Esophagus muscularis mucosa (tissue), 4 donors: ENCODE results near the gene ZFR. TPM values are rescaled to one million over a fixed set of nuclear protein-coding genes. Genes with fewer than 3 reads are reported as not detected.
"Not testable (repeated sequence)": the region's sequence is repeated elsewhere in the genome, so short reads cannot be mapped to it uniquely, and the experiment has no call there.

Experiments
- DNase-seq: peaks from one replicate; pipeline ENCODE4 v3.0.0-alpha.2; 2017; ENCODE audit errors: extremely low spot score
- H3K27ac ChIP-seq, 4 donors: fragments of 200-600 bp; sonication (generic); replicated peaks in 1 of 4; 1 replicate in 3 of 4; 2 replicates in 1 of 4; pipeline ENCODE4 v1.5.1; 2016 to 2019; ENCODE audit warnings: mild to moderate bottlenecking in 1 of 4
- H3K27me3 ChIP-seq, 4 donors: fragments of 200-600 bp; sonication (generic); one replicate each; pipeline versions ENCODE4 v1.5.1 to v1.6.0; 2016 to 2019
- H3K36me3 ChIP-seq, 4 donors: fragments of 200-600 bp; sonication (generic); one replicate each; pipeline ENCODE4 v1.5.1; 2016 to 2019
- H3K4me1 ChIP-seq, 4 donors: fragments of 200-600 bp; sonication (generic); one replicate each; pipeline ENCODE4 v1.5.1; 2016 to 2019
- H3K4me3 ChIP-seq, 4 donors: fragments of 200-600 bp; sonication (generic); 1 replicate in 2 of 4; 2 replicates in 2 of 4; pipeline ENCODE4 v1.5.1; 2016 to 2019; ENCODE audit warnings: mild to moderate bottlenecking in 4 of 4, moderate library complexity in 1 of 4
- H3K9me3 ChIP-seq, 4 donors: fragments of 200-600 bp; sonication (generic); 1 replicate in 3 of 4; 2 replicates in 1 of 4; pipeline ENCODE4 v1.5.1; 2016 to 2019
- CTCF ChIP-seq, 3 experiments: fragments of 200-600 bp in 2 of 3; fragments of 450-650 bp in 1 of 3; sonication (generic) in 2 of 3; IDR thresholded peaks; one replicate each; pipeline ENCODE4 v1.5.1; 2017 to 2019; ENCODE audit warnings: antibody characterized with exemption in 3 of 3, mild to moderate bottlenecking in 2 of 3, moderate library complexity in 1 of 3
- EP300 ChIP-seq: sonication (generic); formaldehyde crosslinking; IDR thresholded peaks from one replicate; pipeline ENCODE4 v1.6.1; 2017; ENCODE audit warnings: antibody characterized with exemption
- POLR2A ChIP-seq: fragments of 450-650 bp; IDR thresholded peaks from one replicate; pipeline ENCODE4 v1.6.1; 2017; ENCODE audit warnings: antibody characterized with exemption, moderate library complexity, mild to moderate bottlenecking, low read depth
- POLR2AphosphoS5 ChIP-seq, 2 donors: sonication (generic); formaldehyde crosslinking; IDR thresholded peaks; one replicate each; pipeline ENCODE4 v1.6.1; 2017; ENCODE audit warnings: antibody characterized with exemption in 2 of 2
- WGBS: methylation state at CpG from one replicate; pipeline ENCODE4 v1.1.5; 2018; 5-methylcytosine and 5-hydroxymethylcytosine counted together
- intact Hi-C: fragments of 100-400 bp; cut with DNase I; formaldehyde crosslinking; loops from one replicate; pipeline ENCODE4 v1.15.1; 2023
- total RNA-seq, 4 donors: library from RNA; depleted of rRNA; stranded (reverse); fragments of >200 nt; gene quantifications; one replicate each; pipeline versions ENCODE4 v1.1.0 to v1.2.1, GENCODE V29; 2016

The ZFR gene
- total RNA-seq, 4 donors from 2014 or later = 83.2 to 106 (median 92.4) TPM

- intact Hi-C loops = no loop called here
- Histone ChIP-seq H3K4me3 (no peak overlapping the region), H3K4me1 (peaks cover 0 to 7% (median 3%) of the 10 kb centered on the region in 4 donors), H3K9me3 (no peaks in the 10 kb centered on the region), H3K27me3 (no peaks in the 10 kb centered on the region), H3K36me3 (no peaks in the 10 kb centered on the region), H3K27ac (no peak overlapping the region)
- no peak for TF ChIP-seq EP300
- no peak for TF ChIP-seq CTCF (IDR thresholded peaks at IDR 0.05)
- TF ChIP-seq POLR2A = no peak
- TF ChIP-seq POLR2AphosphoS5 (IDR thresholded peaks at IDR 0.05) = no peak
- WGBS = 92% methylated on average over 12 of the region's 12 CpGs
- no peak for DNase-seq
Measured at GRCh38 chr5:32322882-32323281, 121.7 kb downstream of the ZFR start.

- H3K9me3 ChIP-seq, H3K36me3 ChIP-seq, DNase-seq, H3K27ac ChIP-seq, H3K27me3 ChIP-seq, H3K4me1 ChIP-seq, intact Hi-C loops, H3K4me3 ChIP-seq: not testable (repeated sequence)
- 91% methylated on average over 2 of the region's 2 CpGs for WGBS
Measured at GRCh38 chr5:32321787-32322186, 122.8 kb downstream of the ZFR start.

GRCh38 chr5:32320576-32320975 is 124.0 kb downstream of the ZFR start:
- Histone ChIP-seq H3K4me3 (no peak overlapping the region), H3K9me3 (no peaks in the 10 kb centered on the region), H3K36me3 (no peaks in the 10 kb centered on the region), H3K27ac (no peak overlapping the region), H3K27me3 (no peaks in the 10 kb centered on the region), H3K4me1 (peaks cover 0 to 7% (median 3%) of the 10 kb centered on the region in 4 donors)
- peak; percentile 42 for DNase-seq
- WGBS = 94% methylated on average over 8 of the region's 10 CpGs
- TF ChIP-seq EP300 = no peak
- no peak for TF ChIP-seq POLR2A
- TF ChIP-seq POLR2AphosphoS5 (IDR thresholded peaks at IDR 0.05) = no peak
- no peak for TF ChIP-seq CTCF (IDR thresholded peaks at IDR 0.05)
- intact Hi-C loops = no loop called here

GRCh38 chr5:32319926-32320543 is 124.5 kb downstream of the ZFR start:
- WGBS = 69% methylated on average over 7 of the region's 7 CpGs
- no peaks in the 10 kb centered on the region for H3K9me3 ChIP-seq
- H3K36me3 ChIP-seq = no peaks in the 10 kb centered on the region
- H3K27ac ChIP-seq = no peak overlapping the region
- DNase-seq = peak; percentile 24
- H3K4me1 ChIP-seq = peaks cover 0 to 7% (median 2%) of the 10 kb centered on the region in 4 donors
- H3K27me3 ChIP-seq = no peaks in the 10 kb centered on the region
- intact Hi-C loops = loop anchor here (10.0 kb wide), 1 partner anchor 225 kb away; no protein-coding TSS in a partner anchor
- TF ChIP-seq EP300 (no peak), POLR2AphosphoS5 (IDR thresholded peaks at IDR 0.05) (no peak), POLR2A (no peak), CTCF (IDR thresholded peaks at IDR 0.05) (no peak)
- H3K4me3 ChIP-seq = no peak overlapping the region

GRCh38 chr5:32319392-32319791 is 125.1 kb downstream of the ZFR start:
- TF ChIP-seq POLR2AphosphoS5 (IDR thresholded peaks at IDR 0.05) (no peak), CTCF (IDR thresholded peaks at IDR 0.05) (no peak), EP300 (no peak), POLR2A (no peak)
- no peak overlapping the region for H3K4me3 ChIP-seq
- peak; percentile 81 for DNase-seq
- WGBS = 79% methylated on average over 7 of the region's 7 CpGs
- H3K27me3 ChIP-seq = no peaks in the 10 kb centered on the region
- intact Hi-C loops = loop anchor here (10.0 kb wide), 1 partner anchor 225 kb away; no protein-coding TSS in a partner anchor
- peaks cover 0 to under 1% (median 0%) of the 10 kb centered on the region in 4 donors for H3K4me1 ChIP-seq
- H3K9me3 ChIP-seq = no peaks in the 10 kb centered on the region
- no peak overlapping the region for H3K27ac ChIP-seq
- no peaks in the 10 kb centered on the region for H3K36me3 ChIP-seq
